Testis (tissue), 2 donors: ENCODE data around the gene COL25A1.

Experiments used
- CTCF ChIP-seq, 3 experiments: fragments of 450-650 bp in 2 of 3; fragments of 200-600 bp in 1 of 3; sonication (generic) in 1 of 3; IDR thresholded peaks; one replicate each; pipeline ENCODE4 v1.5.1; 2016 to 2019; ENCODE audit warnings: antibody characterized with exemption in 3 of 3, mild to moderate bottlenecking in 2 of 3, moderate library complexity in 1 of 3
- POLR2A ChIP-seq: fragments of 450-650 bp; IDR thresholded peaks from one replicate; pipeline ENCODE4 v1.6.1; 2017; ENCODE audit warnings: antibody characterized with exemption, mild to moderate bottlenecking, moderate library complexity

- TF ChIP-seq CTCF (IDR thresholded peaks at IDR 0.05) (no peak), POLR2A (no peak)
Measured at GRCh38 chr4:109215506-109215905, 87.0 kb downstream of the COL25A1 start.
